ES-I3 (cell line): ENCODE results near the gene GRAMD2B.
"Not testable (repeated sequence)": the region's sequence is repeated elsewhere in the genome, so short reads cannot be mapped to it uniquely, and the experiment has no call there.

Source experiments
- H3K36me3 ChIP-seq: 2 replicates; pipeline ENCODE4 v1.6.1; 2013; ENCODE audit warnings: mild to moderate bottlenecking, low read length, control low read depth, moderate library complexity; ENCODE audit not compliant: insufficient read depth
- H3K4me1 ChIP-seq: 2 replicates; pipeline ENCODE4 v1.6.1; 2013; ENCODE audit warnings: mild to moderate bottlenecking, control low read depth, low read length; ENCODE audit not compliant: insufficient read depth
- H3K9ac ChIP-seq: 2 replicates; pipeline ENCODE4 v1.6.1; 2013; ENCODE audit warnings: low read depth, mild to moderate bottlenecking, low read length, moderate library complexity
- H3K9me3 ChIP-seq: 2 replicates; pipeline ENCODE4 v1.6.1; 2013; ENCODE audit warnings: mild to moderate bottlenecking, low read length, moderate library complexity; ENCODE audit not compliant: control insufficient read depth, insufficient read depth

GRAMD2B gene

DNA sequence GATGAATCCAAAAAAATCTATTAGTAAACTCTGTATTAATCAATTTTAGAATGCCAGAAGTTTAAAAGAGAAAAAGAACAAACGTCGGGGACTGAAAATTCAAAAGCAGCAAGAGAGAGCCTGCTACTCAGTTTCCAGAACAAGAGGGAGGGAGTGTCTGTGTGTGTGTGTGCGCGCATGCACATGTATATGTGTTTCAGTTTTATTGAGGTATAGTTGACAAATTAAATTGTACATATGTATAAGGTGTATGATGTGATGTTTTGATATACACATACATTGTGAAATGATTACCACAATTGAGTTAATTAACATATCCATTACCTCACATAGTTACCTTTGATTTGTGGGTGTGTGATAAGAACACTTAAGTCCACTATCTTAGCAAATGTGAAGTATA is 27.6 kb upstream of the GRAMD2B start:
- H3K4me1 ChIP-seq, result no peaks in the 10 kb centered on the region; the same call in 1 of the 2 replicates
- H3K9me3 ChIP-seq, result peaks cover 7% of the 10 kb centered on the region
- no peak overlapping the region for H3K9ac ChIP-seq
- no peaks in the 10 kb centered on the region for H3K36me3 ChIP-seq

DNA sequence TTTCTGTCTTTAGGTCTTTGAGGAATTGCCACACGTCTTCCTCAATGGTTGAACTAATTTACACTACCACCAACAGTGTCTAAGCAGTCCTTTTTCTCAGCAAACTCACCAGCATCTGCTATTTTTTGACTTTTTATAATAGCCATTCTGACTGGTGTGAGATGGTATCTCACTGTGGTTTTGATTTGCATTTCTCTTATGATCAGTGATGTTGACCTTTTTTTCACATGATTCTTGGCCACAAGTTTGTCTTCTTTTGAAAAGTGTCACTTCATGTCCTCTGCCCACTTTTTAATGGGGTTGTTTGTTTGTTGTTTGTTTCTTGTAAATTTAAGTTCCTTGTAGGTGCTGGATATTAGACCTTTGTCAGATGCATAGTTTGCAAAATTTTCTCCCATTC is 26.5 kb upstream of the GRAMD2B start:
- H3K9me3 ChIP-seq, H3K36me3 ChIP-seq, H3K4me1 ChIP-seq, H3K9ac ChIP-seq: not testable (repeated sequence)

DNA sequence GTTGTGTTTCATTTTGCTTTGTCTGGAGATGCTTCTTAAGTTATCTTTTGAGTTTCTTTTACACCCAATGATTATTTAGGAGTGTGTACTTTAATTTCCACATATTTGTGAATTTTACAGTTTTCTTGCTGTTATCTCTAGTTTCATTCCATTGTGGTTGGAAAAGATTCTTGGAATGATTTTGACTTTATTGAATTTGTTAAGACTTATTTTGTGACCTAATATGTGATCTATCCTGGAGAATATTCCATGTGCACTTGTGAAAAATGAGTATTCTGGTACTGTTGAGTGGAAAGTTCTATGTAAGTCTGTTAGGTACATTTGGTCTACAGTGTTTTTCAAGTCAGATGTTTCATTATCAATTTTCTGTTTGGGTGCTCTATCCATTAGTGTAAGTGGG is 24.4 kb upstream of the GRAMD2B start:
- Histone ChIP-seq H3K36me3 (no peaks in the 10 kb centered on the region), H3K4me1 (peaks cover 3% of the 10 kb centered on the region)

DNA sequence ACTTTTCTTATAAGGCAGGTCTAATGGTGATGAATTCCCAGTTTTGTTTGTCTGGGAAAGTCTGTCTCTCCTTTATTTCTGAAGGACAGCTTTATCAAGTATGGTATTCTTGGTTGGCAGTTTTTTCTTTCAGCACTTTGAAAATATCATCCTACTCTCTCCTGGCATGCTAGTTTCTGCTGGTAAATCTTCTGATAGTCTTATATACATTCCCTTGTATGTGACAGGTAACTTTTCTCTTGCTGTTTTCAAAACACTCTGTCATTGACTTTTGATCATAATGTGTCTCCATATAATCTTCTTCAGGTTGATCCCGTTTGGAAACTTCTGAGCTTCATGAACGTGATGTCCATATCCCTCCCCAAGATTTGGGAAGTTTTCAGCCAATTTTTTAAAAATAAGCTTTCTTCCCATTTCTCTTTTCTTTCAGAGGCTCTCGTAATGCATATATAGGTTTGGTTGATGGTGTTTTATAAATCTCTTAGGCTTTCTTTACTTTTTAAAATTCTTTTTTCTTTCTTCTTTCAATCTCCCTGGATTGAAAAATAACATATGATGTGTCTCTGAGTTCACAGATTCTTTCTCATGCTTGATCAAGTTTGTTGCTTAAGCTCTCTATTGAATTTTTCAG is 22.5 kb upstream of the GRAMD2B start:
- Histone ChIP-seq H3K9ac (no peak overlapping the region), H3K36me3 (no peaks in the 10 kb centered on the region)

More for the DNA sequence above, 24.4 kb upstream of the GRAMD2B start:
- peaks cover 5% of the 10 kb centered on the region; the same call in 1 of the 2 replicates for H3K9me3 ChIP-seq
- H3K9ac ChIP-seq, result no peak overlapping the region

DNA sequence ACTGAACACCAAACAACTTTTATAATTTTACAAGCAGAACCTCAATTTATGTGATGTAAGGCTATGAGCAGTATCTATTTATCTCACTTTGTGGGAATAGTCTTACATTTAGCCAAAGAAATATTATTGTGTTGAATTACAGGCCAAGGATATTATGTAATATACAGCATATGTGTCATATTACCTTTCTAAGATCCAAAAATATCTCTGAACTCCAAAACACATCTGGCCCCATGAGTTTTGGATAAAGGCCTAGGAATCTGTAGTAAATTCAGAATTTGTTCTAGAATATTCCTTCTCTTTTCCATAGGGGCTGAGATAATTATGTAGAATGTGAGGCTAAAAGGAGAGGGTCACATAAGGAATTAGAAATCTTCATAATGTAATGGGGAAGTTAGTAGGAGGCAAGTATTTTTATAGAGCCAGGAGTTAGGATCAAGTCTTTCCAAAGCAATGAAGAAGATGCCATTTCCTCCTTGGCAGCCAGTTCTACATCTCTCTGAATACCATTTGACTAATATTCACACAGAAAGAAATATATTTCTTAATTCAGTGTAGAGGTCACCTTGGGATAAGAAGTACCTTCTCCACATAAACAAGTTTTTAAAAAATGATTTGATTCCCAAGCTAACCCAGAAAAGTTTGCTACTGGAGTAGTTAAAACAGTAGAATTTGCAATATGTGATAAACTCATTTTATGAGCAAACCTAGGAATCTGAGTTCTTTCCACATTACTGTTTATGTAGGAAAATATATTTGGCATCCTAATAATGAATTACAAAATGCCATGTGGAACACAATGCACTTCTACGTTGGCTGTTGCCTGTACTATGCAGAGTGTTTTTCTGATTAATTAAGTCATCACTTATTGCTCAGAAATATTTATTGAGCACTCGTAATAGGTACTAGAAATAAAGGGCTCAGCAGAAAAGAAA is 20.3 kb upstream of the GRAMD2B start:
- H3K4me1 ChIP-seq, result peaks cover 12% of the 10 kb centered on the region
- H3K9ac ChIP-seq, result no peak overlapping the region

More for the DNA sequence above, 22.5 kb upstream of the GRAMD2B start:
- Histone ChIP-seq H3K4me1 (peaks cover 12% of the 10 kb centered on the region), H3K9me3 (peaks cover 5% of the 10 kb centered on the region; the same call in 1 of the 2 replicates)

DNA sequence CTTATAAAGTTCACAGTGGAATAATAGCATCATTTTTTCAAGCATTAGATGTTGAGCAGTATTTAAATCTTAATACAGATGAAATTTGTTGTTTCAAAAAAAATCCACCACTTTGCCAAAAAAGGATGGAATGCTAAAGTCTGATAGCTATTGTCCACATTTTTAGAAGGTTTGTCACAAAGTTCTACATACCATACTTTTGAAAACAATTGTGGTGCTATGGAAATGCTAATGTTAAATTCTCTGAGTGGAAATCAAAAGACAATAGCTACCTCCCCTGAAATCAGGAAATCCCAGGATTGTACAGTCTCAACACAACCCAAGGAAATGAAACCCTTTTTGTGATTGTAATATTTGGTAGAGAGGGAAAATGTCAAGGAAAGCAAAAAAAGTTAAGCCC is 19.3 kb upstream of the GRAMD2B start:
- Histone ChIP-seq H3K9me3 (0 out of 2 replicates have a peak, but pooled peaks cover 5% of the 10 kb centered on the region), H3K9ac (no peak overlapping the region), H3K36me3 (no peaks in the 10 kb centered on the region), H3K4me1 (peaks cover 12% of the 10 kb centered on the region)

More for the DNA sequence above, 20.3 kb upstream of the GRAMD2B start:
- no peaks in the 10 kb centered on the region for H3K36me3 ChIP-seq
- peaks cover 5% of the 10 kb centered on the region; the same call in 1 of the 2 replicates for H3K9me3 ChIP-seq

DNA sequence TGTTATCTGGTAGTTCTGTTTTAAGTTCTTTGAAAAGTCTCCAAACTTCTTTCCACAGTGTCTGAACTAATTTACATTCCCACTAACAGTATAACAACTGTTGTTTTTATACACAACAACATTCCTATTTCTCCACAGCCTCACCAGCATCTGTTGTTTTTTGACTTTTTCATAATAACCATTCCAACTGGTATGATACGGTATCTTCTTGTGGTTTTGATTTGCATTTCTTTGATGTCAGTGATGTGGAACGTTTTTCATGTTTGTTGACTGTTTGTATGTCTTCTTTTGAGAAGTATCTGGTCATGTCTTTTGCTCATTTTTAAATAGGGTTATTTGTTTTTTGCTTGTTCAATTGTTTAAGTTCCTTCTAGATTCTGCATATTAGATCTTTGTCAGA is 12.6 kb upstream of the GRAMD2B start:
- Histone ChIP-seq H3K9ac (no peak overlapping the region), H3K36me3 (no peaks in the 10 kb centered on the region), H3K4me1 (no peaks in the 10 kb centered on the region), H3K9me3 (no peaks in the 10 kb centered on the region; the same call in 1 of the 2 replicates)

DNA sequence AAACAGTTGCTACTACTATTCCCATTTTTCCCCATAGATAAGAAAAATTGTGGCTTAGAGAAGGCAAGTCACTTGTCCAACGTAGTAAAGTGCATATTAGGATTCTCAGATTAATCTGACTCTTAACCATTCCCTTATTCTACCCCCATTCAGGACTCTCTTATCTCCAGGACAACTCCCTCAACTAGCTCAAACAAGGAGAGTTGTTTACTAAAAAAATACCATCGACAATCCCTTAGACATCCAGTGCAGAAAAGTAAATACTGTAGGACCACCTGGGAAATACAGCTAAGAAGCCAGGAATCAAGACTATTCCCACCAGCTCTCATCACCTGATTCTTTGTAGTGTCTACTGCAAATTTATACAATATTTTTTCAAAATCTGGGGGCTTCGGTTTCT is 9.4 kb upstream of the GRAMD2B start:
- no peaks in the 10 kb centered on the region for H3K36me3 ChIP-seq
- H3K9me3 ChIP-seq, result no peaks in the 10 kb centered on the region; the same call in 1 of the 2 replicates
- no peaks in the 10 kb centered on the region for H3K4me1 ChIP-seq
- no peak overlapping the region for H3K9ac ChIP-seq

DNA sequence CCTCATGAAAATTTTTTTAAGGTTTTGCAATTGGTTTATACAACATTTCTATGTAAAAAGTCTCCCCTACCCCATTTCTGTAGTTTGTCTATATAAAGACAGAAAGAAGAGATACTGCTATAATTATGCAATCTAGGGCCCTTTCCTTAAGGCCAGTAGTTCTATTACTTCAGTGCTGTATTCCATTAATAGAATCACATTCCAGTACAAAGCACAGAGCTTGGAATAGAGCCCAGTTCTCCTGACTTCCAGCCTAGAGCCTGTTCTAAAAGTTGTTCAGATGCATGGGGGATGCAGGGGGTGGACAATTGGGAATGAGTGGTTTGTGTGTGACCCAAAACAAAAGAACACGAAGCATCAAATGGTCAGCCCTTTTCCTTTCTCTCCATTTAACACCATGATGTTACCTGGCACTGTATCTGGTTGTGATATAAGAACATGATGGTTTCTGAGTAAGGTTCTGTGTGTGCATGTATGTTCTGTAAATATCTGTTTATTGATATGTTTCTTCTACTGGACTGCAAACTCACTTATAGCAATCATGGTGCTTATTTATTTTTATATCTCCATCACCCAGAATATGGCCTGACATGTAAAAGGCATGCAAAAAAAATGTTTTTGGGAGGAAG is 8.2 kb upstream of the GRAMD2B start:
- H3K9me3 ChIP-seq, result no peaks in the 10 kb centered on the region; the same call in 1 of the 2 replicates

DNA sequence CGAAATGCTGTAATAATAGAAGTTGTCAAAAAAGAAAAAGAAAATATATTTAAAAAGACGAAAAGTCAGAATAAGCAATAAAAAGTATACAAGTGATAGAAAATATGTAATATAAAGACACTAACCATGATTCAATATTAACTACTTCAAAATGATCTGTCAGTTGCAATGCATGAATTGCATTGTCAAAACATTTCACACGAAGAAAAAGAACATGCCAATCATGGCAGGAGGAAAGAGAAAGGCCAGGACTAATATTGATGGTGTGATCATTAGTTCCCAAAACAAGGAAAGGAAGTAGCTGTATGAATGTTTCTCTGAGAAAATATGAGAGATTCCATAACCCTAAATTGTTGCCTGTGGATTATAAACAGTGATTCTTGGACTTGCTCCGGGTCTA is 7.4 kb upstream of the GRAMD2B start:
- Histone ChIP-seq H3K9me3 (no peaks in the 10 kb centered on the region), H3K36me3 (no peaks in the 10 kb centered on the region), H3K4me1 (no peaks in the 10 kb centered on the region), H3K9ac (no peak overlapping the region)

More for the DNA sequence above, 8.2 kb upstream of the GRAMD2B start:
- Histone ChIP-seq H3K36me3 (no peaks in the 10 kb centered on the region), H3K4me1 (no peaks in the 10 kb centered on the region), H3K9ac (no peak overlapping the region)

DNA sequence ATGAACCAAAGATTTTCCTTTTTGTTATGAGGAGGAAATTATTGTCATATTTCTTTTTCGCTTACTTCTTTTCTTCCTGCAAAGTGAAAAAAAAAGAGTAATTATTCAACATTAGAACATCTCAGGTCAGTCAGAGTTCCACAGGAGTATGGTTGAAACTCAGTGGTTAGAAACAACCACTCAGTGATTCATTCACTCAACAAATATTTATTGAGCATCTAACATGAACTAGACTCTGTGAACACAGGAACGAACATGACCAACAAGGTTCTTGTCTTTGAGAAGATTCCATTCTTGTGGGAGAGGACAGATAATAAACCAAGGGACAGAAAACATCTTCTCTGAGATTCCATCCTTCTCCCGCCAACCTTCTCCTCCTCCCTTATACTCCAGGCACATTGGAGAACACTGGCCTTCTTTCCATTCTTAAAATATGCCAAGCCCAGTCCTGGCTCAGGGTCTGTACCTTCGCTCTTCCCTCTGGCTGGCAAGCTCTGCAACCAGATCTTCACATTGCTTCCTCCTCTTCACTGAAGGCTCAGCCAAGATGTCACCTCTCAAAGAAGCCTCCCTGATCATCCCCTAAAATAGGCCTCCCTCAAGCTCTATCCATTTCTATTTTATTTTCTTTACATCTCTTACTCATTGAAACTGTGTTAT is 6.8 kb upstream of the GRAMD2B start:
- Histone ChIP-seq H3K4me1 (no peaks in the 10 kb centered on the region), H3K9me3 (no peaks in the 10 kb centered on the region), H3K9ac (no peak overlapping the region), H3K36me3 (no peaks in the 10 kb centered on the region)

DNA sequence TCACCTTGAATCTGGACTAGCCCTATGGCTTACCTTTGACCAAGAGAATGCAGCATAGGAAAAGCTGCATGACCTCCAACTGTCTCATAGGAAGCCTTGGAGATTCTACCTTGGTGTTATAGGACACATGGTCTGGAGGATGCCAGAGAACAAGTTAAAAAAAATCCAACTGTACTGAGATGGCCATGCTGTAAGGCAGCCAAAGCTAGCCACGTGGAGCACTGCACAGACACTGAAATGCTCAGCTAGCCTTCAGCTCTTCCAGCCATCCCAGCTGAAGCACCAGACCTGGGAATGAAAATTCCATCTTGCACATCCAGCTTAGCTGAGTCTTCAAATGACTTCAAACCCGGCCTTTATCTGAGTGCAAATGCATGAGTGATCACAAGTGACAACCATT is 6.0 kb upstream of the GRAMD2B start:
- Histone ChIP-seq H3K9me3 (no peaks in the 10 kb centered on the region), H3K4me1 (no peaks in the 10 kb centered on the region), H3K9ac (no peak overlapping the region), H3K36me3 (no peaks in the 10 kb centered on the region)

DNA sequence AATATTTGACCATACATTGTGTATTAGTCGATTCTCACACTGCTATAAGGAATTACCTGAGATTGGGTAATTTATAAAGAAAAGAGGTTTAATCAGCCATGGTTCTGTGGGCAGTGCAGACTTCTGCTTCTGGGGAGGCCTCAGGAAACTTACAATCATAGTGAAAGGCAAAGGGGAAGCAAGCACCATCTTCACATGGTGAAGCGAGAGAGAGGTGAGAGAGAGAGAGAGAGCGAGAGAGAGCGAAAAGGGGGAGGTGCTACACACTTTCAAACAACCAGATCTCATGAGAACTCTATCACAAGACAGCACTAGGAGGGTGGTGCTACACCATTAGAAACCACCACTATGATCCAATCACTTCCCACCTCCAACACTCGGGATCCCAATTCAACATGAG is 4.1 kb upstream of the GRAMD2B start:
- no peaks in the 10 kb centered on the region for H3K36me3 ChIP-seq
- H3K9ac ChIP-seq, result no peak overlapping the region
- no peaks in the 10 kb centered on the region for H3K9me3 ChIP-seq
- no peaks in the 10 kb centered on the region for H3K4me1 ChIP-seq

DNA sequence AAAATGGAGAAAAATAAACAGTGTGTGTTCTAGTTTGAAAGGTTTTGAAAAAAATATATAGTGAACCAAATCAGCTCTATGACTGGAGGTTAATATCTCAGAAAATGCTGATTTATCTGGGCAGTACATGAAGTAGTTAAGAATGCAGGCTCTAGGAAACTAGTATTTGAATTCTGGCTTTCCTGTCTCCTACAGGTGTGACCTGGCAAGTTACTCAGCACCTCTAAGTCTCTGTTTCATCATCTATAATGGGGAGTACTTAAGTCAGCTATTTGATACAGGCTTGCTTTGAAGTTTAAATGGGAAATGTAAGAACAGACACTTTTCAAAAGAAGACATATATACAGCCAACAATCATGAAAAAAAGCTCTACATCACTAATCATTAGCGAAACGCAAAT is 5.2 kb downstream of the GRAMD2B start:
- Histone ChIP-seq H3K4me1 (0 out of 2 replicates have a peak, but pooled peaks cover 5% of the 10 kb centered on the region), H3K9me3 (no peaks in the 10 kb centered on the region), H3K9ac (no peak overlapping the region), H3K36me3 (peaks cover 5% of the 10 kb centered on the region; the same call in 1 of the 2 replicates)
